H9 (cell line): ENCODE results near the gene ATAD1. TPM values are rescaled to one million over a fixed set of nuclear protein-coding genes. Genes with fewer than 3 reads are reported as not detected.

Experiments
- DNase-seq: peaks from one replicate; pipeline ENCODE4 v3.0.0-alpha.2; 2017
- H2AFZ ChIP-seq: one replicate; pipeline ENCODE4 v1.6.1; 2013; ENCODE audit warnings: mild to moderate bottlenecking, low read length, control low read depth, moderate library complexity
- H2AK5ac ChIP-seq: 2 replicates; pipeline ENCODE4 v1.6.1; 2013; ENCODE audit warnings: low read length, control low read depth, mixed read lengths; ENCODE audit not compliant: insufficient read length
- H2BK120ac ChIP-seq: one replicate; pipeline ENCODE4 v1.6.1; 2013; ENCODE audit warnings: low read depth, mild to moderate bottlenecking, low read length, control low read depth, inconsistent platforms; ENCODE audit not compliant: poor library complexity, severe bottlenecking
- H2BK12ac ChIP-seq: 2 replicates; pipeline ENCODE4 v1.6.1; 2013; ENCODE audit warnings: low read length, control low read depth, mixed read lengths, low read depth; ENCODE audit not compliant: insufficient read length
- H2BK15ac ChIP-seq: 2 replicates; pipeline ENCODE4 v1.6.1; 2013; ENCODE audit warnings: low read depth, low read length, control low read depth
- H2BK20ac ChIP-seq: one replicate; pipeline ENCODE4 v1.6.1; 2013; ENCODE audit warnings: low read depth, mild to moderate bottlenecking, low read length, control low read depth, inconsistent platforms; ENCODE audit not compliant: poor library complexity, severe bottlenecking
- H2BK5ac ChIP-seq: 2 replicates; pipeline ENCODE4 v1.6.1; 2013; ENCODE audit warnings: low read length, control low read depth, mixed read lengths; ENCODE audit not compliant: insufficient read length
- H3K14ac ChIP-seq: 2 replicates; pipeline ENCODE4 v1.6.1; 2013; ENCODE audit warnings: low read length, control low read depth; ENCODE audit not compliant: insufficient read depth
- H3K18ac ChIP-seq: 2 replicates; pipeline ENCODE4 v1.6.1; 2013; ENCODE audit warnings: low read depth, mild to moderate bottlenecking, mixed read lengths, low read length, control low read depth; ENCODE audit not compliant: insufficient read length
- H3K23ac ChIP-seq: 2 replicates; pipeline ENCODE4 v1.6.1; 2013; ENCODE audit warnings: low read length, control low read depth, mixed read lengths, low read depth; ENCODE audit not compliant: insufficient read length
- H3K23me2 ChIP-seq: 2 replicates; pipeline ENCODE4 v1.6.1; 2013; ENCODE audit warnings: low read depth, mild to moderate bottlenecking, mixed read lengths, low read length, control low read depth; ENCODE audit not compliant: insufficient read length, poor library complexity, severe bottlenecking
- H3K27ac ChIP-seq: 2 replicates; pipeline ENCODE4 v1.5.1; 2013; ENCODE audit warnings: low read length, control low read depth, mixed read lengths, low read depth; ENCODE audit not compliant: insufficient read length
- H3K27me3 ChIP-seq: 2 replicates; pipeline ENCODE4 v1.6.1; 2013; ENCODE audit warnings: low read length, control low read depth, inconsistent platforms; ENCODE audit not compliant: insufficient read depth
- H3K4ac ChIP-seq: 2 replicates; pipeline ENCODE4 v1.6.1; 2013; ENCODE audit warnings: low read depth, mild to moderate bottlenecking, control low read depth, inconsistent platforms, low read length, moderate library complexity
- H3K4me1 ChIP-seq: 2 replicates; pipeline ENCODE4 v1.6.1; 2013; ENCODE audit warnings: low read length, control low read depth, inconsistent platforms; ENCODE audit not compliant: insufficient read depth
- H3K4me2 ChIP-seq: 2 replicates; pipeline ENCODE4 v1.6.1; 2013; ENCODE audit warnings: low read length, control low read depth, mixed read lengths; ENCODE audit not compliant: insufficient read length, insufficient read depth
- H3K56ac ChIP-seq: 2 replicates; pipeline ENCODE4 v1.6.1; 2013; ENCODE audit warnings: low read depth, mild to moderate bottlenecking, mixed read lengths, low read length, control low read depth; ENCODE audit not compliant: insufficient read length
- H3K79me1 ChIP-seq: 2 replicates; pipeline ENCODE4 v1.6.1; 2013; ENCODE audit warnings: low read depth, mild to moderate bottlenecking, moderate library complexity, low read length, control low read depth, inconsistent platforms; ENCODE audit not compliant: insufficient read depth, poor library complexity, severe bottlenecking
- H3K79me2 ChIP-seq: 2 replicates; pipeline ENCODE4 v1.6.1; 2013; ENCODE audit warnings: low read length, control low read depth, inconsistent platforms; ENCODE audit not compliant: insufficient read depth
- H3K9ac ChIP-seq: 2 replicates; pipeline ENCODE4 v1.6.1; 2013; ENCODE audit warnings: low read length, control low read depth, mixed read lengths; ENCODE audit not compliant: insufficient read length; ENCODE audit errors: extremely low read depth
- H3K9me3 ChIP-seq: one replicate; pipeline ENCODE4 v1.6.1; 2013; ENCODE audit warnings: low read depth, low read length, inconsistent platforms; ENCODE audit not compliant: control insufficient read depth
- H3T11ph ChIP-seq: one replicate; pipeline ENCODE4 v1.6.1; 2013; ENCODE audit warnings: mild to moderate bottlenecking, low read length, control low read depth, inconsistent platforms
- H4K20me1 ChIP-seq: one replicate; pipeline ENCODE4 v1.6.1; 2013; ENCODE audit not compliant: control insufficient read depth, insufficient read length, insufficient read depth
- H4K5ac ChIP-seq: 2 replicates; pipeline ENCODE4 v1.6.1; 2013; ENCODE audit warnings: low read depth, mild to moderate bottlenecking, mixed read lengths, low read length, control low read depth; ENCODE audit not compliant: insufficient read length
- H4K8ac ChIP-seq: replicated peaks from 2 replicates; pipeline ENCODE4 v1.6.1; 2013; ENCODE audit warnings: low read length, control low read depth, mixed read lengths, low read depth; ENCODE audit not compliant: insufficient read length
- H4K91ac ChIP-seq: 2 replicates; pipeline ENCODE4 v1.6.1; 2013; ENCODE audit warnings: low read depth, mild to moderate bottlenecking, moderate library complexity, mixed read lengths, low read length, control low read depth; ENCODE audit not compliant: insufficient read length
- H3K27ac Mint-ChIP-seq, 3 experiments: 2 replicates in 2 of 3; 3 replicates in 1 of 3; pipeline ENCODE4 v1.8.0; 2020 to 2021; ENCODE audit warnings: mixed read lengths in 3 of 3, mild to moderate bottlenecking in 1 of 3, moderate library complexity in 1 of 3
- H3K27me3 Mint-ChIP-seq: 2 replicates; pipeline ENCODE4 v1.8.0; 2021; ENCODE audit warnings: low read depth, mild to moderate bottlenecking, moderate library complexity, mixed read lengths
- H3K36me3 Mint-ChIP-seq, 3 experiments: 2 replicates in 2 of 3; 3 replicates in 1 of 3; pipeline ENCODE4 v1.8.0; 2020 to 2021; ENCODE audit warnings: low read depth in 3 of 3, mixed read lengths in 3 of 3; ENCODE audit not compliant: insufficient read depth in 1 of 3
- H3K4me1 Mint-ChIP-seq, 2 experiments: 2 replicates each; pipeline ENCODE4 v1.8.0; 2020; ENCODE audit warnings: mixed read lengths in 2 of 2
- H3K4me3 Mint-ChIP-seq, 2 experiments: 2 replicates in 1 of 2; 3 replicates in 1 of 2; pipeline ENCODE4 v1.8.0; 2020 to 2021; ENCODE audit warnings: mild to moderate bottlenecking in 2 of 2, mixed read lengths in 2 of 2, moderate library complexity in 1 of 2
- H3K9me3 Mint-ChIP-seq, 2 experiments: 2 replicates in 1 of 2; 3 replicates in 1 of 2; pipeline ENCODE4 v1.8.0; 2020; ENCODE audit warnings: mild to moderate bottlenecking in 2 of 2, mixed read lengths in 2 of 2, moderate library complexity in 1 of 2
- WGBS: extraction: QIAGEN DNeasy Blood & Tissue Kit; methylation state at CpG from one replicate; pipeline ENCODE4 v1.1.7; 2013; ENCODE audit warnings: missing lambda C conversion rate, low lambda C conversion rate, mixed read lengths; ENCODE audit not compliant: insufficient read length; ENCODE audit errors: extremely low coverage; 5-methylcytosine and 5-hydroxymethylcytosine counted together
- total RNA-seq: library from RNA; stranded (reverse); gene quantifications from 2 replicates; pipeline ENCODE4 v1.2.1, GENCODE V29; 2021
- TF ChIP-seq, protein P1 (sequence below): fragments of 200-600 bp; sonication (generic); conservative IDR thresholded peaks from 3 replicates; pipeline ENCODE4 v1.8.0; 2021; ENCODE audit warnings: antibody characterized with exemption, mild to moderate bottlenecking

ATAD1 gene
- total RNA-seq, 1 experiment from 2014 or later: 38.7 TPM

DNA sequence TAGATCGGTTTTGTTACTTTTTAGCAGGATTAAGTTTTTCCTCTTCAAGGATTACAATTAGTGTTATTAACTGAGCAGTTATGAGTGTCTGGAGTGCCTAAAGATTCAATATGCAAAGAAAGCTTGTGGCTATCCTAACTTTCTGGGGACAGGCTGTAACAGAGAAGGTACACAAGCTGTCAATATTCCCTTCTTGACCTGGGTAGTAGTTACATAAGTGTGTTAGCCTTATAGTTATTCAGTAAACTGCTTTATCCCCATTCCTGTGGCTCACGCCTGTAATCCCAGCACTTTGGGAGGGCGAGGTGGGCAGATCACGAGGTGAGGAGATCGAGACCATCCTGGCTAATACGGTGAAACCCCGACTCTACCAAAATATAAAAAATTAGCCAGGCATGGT, 31.6 kb downstream of the ATAD1 start:
- no peak overlapping the region for H3K4me3 Mint-ChIP-seq
- no CpG with 5 or more reads among the region's 7 CpGs for WGBS

More for the DNA sequence above, 31.6 kb downstream of the ATAD1 start:
- Histone ChIP-seq H2BK5ac (no peak overlapping the region), H2BK20ac (no peak overlapping the region), H3K18ac (no peak overlapping the region), H3K23ac (no peak overlapping the region), H3K14ac (no peak overlapping the region), H3K27me3 (no peaks in the 10 kb centered on the region), H2BK120ac (no peak overlapping the region), H4K5ac (no peak overlapping the region), H3K9me3 (no peaks in the 10 kb centered on the region), H4K20me1 (no peaks in the 10 kb centered on the region), H3K23me2 (no peaks in the 10 kb centered on the region), H4K8ac (no peak overlapping the region), H2BK15ac (no peak overlapping the region), H3K79me2 (no peaks in the 10 kb centered on the region), H3K27ac (no peak overlapping the region), H3K9ac (no peak overlapping the region), H3K4ac (no peak overlapping the region), H2AFZ (no peak overlapping the region), H3K4me2 (no peak overlapping the region), H3K56ac (no peak overlapping the region), H2BK12ac (no peak overlapping the region), H3T11ph (no peak overlapping the region), H3K4me1 (no peaks in the 10 kb centered on the region), H2AK5ac (no peak overlapping the region), H3K79me1 (peaks cover 4% of the 10 kb centered on the region), H4K91ac (no peak overlapping the region)
- TF ChIP-seq, protein P1, sequence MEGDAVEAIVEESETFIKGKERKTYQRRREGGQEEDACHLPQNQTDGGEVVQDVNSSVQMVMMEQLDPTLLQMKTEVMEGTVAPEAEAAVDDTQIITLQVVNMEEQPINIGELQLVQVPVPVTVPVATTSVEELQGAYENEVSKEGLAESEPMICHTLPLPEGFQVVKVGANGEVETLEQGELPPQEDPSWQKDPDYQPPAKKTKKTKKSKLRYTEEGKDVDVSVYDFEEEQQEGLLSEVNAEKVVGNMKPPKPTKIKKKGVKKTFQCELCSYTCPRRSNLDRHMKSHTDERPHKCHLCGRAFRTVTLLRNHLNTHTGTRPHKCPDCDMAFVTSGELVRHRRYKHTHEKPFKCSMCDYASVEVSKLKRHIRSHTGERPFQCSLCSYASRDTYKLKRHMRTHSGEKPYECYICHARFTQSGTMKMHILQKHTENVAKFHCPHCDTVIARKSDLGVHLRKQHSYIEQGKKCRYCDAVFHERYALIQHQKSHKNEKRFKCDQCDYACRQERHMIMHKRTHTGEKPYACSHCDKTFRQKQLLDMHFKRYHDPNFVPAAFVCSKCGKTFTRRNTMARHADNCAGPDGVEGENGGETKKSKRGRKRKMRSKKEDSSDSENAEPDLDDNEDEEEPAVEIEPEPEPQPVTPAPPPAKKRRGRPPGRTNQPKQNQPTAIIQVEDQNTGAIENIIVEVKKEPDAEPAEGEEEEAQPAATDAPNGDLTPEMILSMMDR: no peak
- no peaks in the 10 kb centered on the region for H3K9me3 Mint-ChIP-seq
- H3K27me3 Mint-ChIP-seq: no peaks in the 10 kb centered on the region
- peak overlapping the region in 1 of 3 experiments; percentile 71; a peak in 1 of 7 replicates for H3K27ac Mint-ChIP-seq
- no peak for DNase-seq
- no peaks in the 10 kb centered on the region for H3K4me1 Mint-ChIP-seq
- peaks cover 14 to 52% (median 34%) of the 10 kb centered on the region in 3 experiments; a peak in 6 of 7 replicates for H3K36me3 Mint-ChIP-seq
